Pulmonary artery endothelial cell (primary cell): ENCODE results near the gene ATP1B3. TPM values are rescaled to one million over a fixed set of nuclear protein-coding genes. Genes with fewer than 3 reads are reported as not detected.
"Not testable (repeated sequence)": the region's sequence is repeated elsewhere in the genome, so short reads cannot be mapped to it uniquely, and the experiment has no call there.

ENCODE experiments used
- DNase-seq: peaks from one replicate; pipeline ENCODE4 v3.0.0-alpha.2; 2011; ENCODE audit warnings: low read depth, low spot score
- total RNA-seq: library from RNA; depleted of rRNA; stranded (reverse); fragments of >200 nt; gene quantifications from 2 replicates; pipeline ENCODE4 v1.2.3, GENCODE V29; 2014

Gene ATP1B3
- total RNA-seq, 1 donor from 2014 or later, result 165 TPM

DNA sequence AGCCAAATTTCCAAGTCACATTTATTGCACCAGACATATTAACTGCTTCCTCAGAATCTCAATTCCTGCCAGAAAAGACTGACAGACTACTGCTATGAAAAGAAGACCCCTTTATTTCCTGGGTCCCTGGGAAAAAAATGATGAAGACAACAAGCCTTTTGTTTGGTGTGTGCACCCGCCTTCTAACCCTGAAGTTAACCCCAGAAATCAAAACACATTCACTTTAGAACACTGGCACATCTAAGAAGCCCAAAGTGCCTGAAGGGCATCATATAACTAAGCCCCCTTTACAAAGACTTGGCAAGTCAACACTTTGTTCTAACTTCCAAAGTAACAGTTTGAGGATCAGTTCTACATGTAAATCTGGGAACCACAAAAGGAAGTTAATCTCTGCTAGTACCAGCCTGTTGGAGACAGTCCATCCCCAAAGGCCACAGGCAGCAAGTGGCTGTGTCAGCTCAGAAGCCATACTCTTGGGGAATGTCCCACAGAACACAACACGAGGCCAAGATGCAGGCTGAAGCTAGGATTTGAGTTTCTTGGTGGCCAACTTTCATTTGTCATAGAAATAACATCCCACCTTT, 16.3 kb upstream of the ATP1B3 start:
- no peak for DNase-seq

DNA sequence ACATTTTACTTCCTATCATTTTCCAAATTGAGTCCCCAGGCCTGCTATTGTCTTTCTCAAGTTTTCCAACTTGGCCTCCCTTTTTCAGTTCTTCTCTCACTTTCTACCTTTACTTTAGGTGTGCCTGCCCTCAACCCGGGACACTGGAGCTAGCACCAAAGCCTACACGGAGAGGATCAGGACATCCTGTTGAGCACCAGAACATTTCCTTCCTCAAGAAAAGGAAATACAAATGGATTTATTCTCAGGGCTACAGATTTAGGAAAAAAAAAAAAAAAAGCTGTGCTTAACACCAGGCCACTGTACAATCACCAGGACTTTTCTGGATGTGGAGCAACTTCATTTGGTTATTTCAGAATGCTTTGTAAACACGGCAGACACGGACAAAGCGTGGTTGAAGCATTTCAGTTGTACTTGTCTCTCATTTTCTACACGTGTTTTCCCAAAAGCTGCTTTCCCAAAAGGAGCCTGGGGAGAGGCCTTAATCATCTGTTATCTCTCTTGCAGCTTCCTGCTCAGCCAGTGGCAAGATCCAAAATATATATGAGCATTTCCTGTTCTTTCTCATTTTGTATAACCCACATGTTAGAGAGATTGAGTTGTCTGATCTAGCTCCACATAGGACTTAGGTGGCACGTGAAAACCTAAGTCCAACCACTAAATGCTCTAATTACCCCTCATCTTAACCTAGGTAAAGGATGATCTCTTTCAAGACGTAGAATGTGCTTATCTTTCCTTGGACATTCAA, 15.5 kb upstream of the ATP1B3 start:
- no peak for DNase-seq

DNA sequence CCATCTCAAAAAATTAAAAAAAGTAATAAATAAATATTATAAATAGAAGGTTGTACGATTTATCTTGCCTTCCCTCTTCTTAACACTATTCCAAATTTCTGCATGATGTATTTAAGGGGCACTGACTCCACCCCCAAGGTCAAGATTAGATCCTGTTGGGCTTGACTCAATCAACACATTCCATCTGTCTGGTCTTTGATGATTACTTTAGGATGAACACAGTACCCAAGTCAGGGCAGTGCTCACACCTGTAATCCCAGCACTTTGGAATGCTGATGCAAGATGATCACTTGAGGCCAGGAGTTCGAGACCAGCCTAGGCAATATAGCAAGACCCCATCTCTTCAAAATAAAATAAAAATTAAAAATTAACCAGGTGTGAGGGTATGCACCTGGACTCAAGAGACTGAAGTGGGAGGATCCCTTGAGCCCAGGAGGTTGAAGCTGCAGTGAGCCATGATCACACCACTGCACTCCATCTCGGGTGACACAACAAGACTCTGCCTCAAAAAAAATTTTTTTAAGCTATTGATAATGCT, 14.1 kb upstream of the ATP1B3 start:
- no peak for DNase-seq

DNA sequence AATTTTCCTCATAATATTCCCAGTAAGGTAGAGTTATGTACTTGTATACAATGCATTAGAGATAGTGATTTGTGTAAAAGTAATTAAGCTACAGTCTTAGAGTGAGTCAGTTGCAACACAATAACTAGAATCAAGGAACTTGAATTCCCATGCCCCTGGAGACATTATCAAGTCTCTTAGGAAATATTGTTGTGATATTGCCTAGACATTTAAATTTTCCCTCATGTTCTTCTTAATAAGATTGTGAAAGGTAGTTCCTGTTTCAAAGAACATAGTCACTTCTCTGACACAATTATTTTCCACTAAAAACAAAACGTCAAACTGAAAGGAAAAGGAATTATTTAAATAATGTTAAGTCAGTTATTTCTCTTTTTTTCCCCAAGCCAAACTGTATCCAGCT, 13.0 kb upstream of the ATP1B3 start:
- no peak for DNase-seq

- no peak for DNase-seq
Observed at GRCh38 chr3:141864281-141864970, 12.0 kb upstream of the ATP1B3 start.

DNA sequence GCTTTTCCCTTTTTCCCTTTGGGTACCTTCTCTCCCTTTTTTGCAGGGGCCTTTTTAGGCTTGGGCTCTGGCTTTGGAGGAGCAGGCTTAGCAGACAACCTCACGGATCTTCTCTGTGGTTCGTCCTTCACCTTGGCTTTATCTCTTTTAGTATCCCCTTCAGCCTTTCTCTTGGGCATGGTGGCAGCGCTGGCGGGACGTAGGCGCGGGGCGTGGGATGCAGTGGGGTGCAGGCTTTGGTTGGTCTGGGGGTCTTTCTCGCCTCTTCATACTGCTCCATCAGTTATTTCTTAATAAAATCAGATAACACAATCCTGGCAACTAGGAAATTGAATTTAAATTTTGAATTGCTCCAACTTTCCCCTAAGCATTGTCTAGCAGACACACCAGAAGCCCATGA, 11.3 kb upstream of the ATP1B3 start:
- no peak for DNase-seq

DNA sequence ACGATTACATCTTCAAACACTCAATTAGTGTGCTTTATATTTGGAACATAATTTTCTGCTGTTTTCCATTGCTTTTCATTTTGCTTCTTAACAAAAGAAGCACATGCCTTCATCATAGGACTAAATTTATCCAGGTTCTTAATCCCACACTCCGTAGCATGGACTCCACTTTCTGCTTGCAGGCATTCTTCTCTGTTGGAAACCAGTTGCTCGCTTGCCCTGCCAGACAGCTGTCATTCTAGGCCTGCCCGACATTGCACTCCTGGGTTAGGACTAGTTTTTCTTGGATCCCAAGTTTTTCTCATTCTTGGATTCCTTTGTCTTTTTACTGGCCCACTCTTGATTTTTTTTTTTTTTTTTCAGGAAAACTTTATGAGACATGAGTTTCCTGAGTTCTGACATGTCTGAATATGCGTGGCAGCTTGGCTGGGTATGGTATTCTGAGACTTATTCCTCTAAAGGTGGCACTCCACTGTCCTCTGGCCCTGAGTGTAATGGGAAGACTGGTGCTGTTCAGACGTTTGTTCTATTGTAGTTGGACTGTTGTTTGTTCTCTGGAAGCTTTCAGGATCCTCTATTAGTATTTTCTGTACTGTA, 6.3 kb upstream of the ATP1B3 start:
- DNase-seq, result no peak

GRCh38 chr3:141875374-141875892, 1.0 kb upstream of the ATP1B3 start:
- no peak for DNase-seq

DNA sequence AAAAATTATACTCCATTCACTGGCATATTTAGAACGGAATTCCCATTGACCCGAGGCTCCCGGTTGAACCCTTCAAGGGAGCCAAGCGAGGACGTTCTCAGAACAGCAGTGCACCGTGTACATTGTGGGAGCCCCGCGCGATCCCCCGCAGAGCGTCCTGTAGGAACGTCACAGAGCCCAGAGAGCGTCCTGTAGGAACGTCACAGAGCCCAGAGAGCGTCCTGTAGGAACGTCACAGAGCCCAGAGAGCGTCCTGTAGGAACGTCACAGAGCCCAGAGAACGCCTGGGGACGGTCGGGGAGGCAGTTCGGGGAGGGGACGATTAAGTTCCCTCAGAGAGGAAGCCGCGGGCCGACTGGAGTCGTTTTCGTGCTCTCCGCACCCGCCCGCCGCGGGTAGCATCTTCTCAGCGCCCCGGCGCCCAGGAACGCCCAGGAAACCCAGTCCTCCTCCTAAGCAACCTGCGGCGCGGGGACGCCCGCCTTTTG, 506 bp upstream of the ATP1B3 start:
- DNase-seq, result no peak

- no peak for DNase-seq
Observed at GRCh38 chr3:141876891-141877621, 613 bp downstream of the ATP1B3 start.

GRCh38 chr3:141877911-141878310, 1.5 kb downstream of the ATP1B3 start:
- no peak for DNase-seq

DNA sequence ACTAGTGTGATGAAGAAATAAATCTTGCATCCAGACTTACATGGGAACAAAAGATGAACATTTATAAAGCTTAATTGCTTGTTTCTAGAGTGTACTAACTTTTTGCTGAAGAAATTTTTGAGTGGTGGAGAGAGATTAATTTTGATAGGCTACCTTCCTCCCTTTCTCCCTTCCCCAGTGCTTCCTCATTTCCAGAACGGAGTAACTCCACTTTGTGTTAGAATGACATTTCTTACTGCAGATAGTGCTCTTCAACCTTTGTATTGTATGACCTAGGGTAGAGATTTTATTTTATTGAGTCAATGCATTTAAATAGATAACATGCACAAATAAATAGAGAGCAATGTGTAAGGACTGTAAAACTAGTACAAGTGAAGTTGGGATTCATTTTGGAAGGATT, 1.9 kb downstream of the ATP1B3 start:
- DNase-seq, result no peak

DNA sequence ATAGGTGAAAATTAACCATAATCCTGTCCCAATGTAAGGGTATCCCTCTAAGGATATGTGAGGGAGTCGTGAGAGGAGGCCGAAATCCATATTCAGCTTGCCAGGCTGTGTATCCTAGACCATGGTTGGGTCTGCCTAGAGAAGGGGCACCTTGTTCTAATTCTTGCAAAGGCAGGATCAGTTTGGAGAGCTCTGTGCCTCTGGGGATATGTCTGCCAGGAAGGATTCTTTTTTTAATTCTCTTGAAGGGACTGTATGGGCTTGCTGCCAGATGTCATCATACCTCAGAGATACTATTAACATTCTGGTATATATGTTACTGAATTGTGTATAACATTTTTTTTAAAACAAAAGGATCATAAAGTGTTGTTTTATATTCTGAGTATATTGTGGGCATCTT, 2.4 kb downstream of the ATP1B3 start:
- no peak for DNase-seq

DNA sequence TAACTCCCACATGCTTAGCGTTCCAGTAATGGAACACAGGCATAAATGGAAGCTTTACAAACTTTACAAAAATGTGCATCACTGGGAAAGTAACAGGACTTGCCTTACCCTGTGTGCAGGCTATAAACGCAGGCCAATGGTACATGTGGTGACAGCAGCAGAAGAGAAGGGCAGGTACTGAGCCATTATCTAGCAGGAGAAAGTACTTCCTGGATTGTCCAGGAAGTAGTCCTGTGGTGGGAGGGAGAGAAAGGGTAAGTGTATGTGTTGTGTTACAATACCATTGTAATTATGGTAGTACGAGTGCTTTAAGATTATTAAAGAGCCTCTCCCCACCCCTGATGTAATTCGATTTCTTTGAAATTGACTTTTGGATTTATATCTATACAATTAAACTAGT, 5.3 kb downstream of the ATP1B3 start:
- no peak for DNase-seq

GRCh38 chr3:141887051-141887450, 10.6 kb downstream of the ATP1B3 start:
- no peak for DNase-seq

DNA sequence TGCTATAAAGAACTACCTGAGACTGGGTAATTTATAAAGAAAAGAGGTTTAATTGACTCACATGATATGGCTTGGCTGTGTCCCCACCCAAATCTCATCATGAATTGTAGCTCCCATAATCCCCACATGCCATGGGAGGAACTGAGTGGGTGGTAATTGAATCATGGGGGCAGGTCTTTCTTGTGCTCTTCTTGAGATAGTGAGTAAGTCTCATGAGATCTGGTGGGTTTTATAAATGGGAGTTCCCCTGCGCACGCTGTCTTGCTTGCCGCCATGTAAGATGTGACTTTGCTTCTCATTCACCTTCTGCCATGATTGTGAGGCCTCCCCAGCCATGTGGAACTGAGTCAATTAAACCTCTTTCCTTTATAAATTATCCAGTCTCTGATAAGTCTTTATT, 12.1 kb downstream of the ATP1B3 start:
- DNase-seq, result not testable (repeated sequence)

DNA sequence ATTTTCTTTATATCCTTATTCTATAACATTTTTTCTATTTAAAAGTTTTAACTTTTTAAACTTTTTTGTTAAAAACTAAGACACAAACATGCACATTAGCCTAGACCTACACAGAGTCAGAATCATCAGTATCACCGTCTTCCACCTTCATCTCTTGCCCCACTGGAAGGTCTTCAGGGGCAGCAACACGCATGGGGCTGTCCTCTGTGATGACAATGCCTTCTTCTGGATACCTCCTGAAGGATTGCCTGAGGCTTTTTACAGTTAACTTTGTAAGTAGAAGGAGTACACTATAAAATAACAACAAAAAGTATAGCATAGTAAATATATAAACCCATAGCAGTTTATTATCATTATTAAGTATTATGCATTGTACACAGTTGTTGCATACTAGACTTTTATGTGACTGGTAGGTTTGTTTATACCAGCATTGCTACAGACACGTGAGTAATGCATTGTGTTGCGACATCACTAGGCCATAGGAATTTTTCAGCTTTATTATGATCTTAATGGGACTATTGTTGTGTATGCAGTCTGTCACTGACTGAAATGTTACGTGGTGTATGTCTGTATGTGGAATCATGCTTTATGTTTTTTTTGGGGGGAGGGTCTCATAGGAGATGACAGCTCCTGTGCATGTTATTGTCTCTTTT, 18.2 kb downstream of the ATP1B3 start:
- DNase-seq, result no peak

GRCh38 chr3:141895731-141896130, 19.3 kb downstream of the ATP1B3 start:
- DNase-seq, result no peak

- no peak for DNase-seq
Observed at GRCh38 chr3:141898908-141899307, 22.5 kb downstream of the ATP1B3 start.

- no peak for DNase-seq
Observed at GRCh38 chr3:141900343-141900742, 23.9 kb downstream of the ATP1B3 start.
